ENCODE results near the gene MAN1A1.

The MAN1A1 gene

GRCh38 chr6:119234457-119234856 is 115.1 kb downstream of the MAN1A1 start:
- no peak for DNase-seq (ENCODE audit: low read depth in 2 of 2)

GRCh38 chr6:119233312-119233984 is 116.1 kb downstream of the MAN1A1 start:
- DNase-seq (ENCODE audit: low read depth in 2 of 2): no peak

GRCh38 chr6:119231394-119231793 is 118.2 kb downstream of the MAN1A1 start:
- DNase-seq (ENCODE audit: low read depth in 2 of 2): no peak

GRCh38 chr6:119230160-119230559 is 119.4 kb downstream of the MAN1A1 start:
- DNase-seq (ENCODE audit: low read depth in 2 of 2): no peak

- no peak for DNase-seq (ENCODE audit: low read depth in 2 of 2)
Measured at GRCh38 chr6:119227377-119227776, 122.2 kb downstream of the MAN1A1 start.

- DNase-seq (ENCODE audit: low read depth in 2 of 2): no peak
Measured at GRCh38 chr6:119226089-119226488, 123.5 kb downstream of the MAN1A1 start.

GRCh38 chr6:119224095-119224701 is 125.4 kb downstream of the MAN1A1 start:
- DNase-seq (ENCODE audit: low read depth in 2 of 2): no peak

- DNase-seq (ENCODE audit: low read depth in 2 of 2): no peak
Measured at GRCh38 chr6:119220452-119220851, 129.1 kb downstream of the MAN1A1 start.

GRCh38 chr6:119218548-119218947 is 131.0 kb downstream of the MAN1A1 start:
- DNase-seq (ENCODE audit: low read depth in 2 of 2): no peak

GRCh38 chr6:119215885-119216590 is 133.5 kb downstream of the MAN1A1 start:
- DNase-seq (ENCODE audit: low read depth in 2 of 2): no peak

- DNase-seq (ENCODE audit: low read depth in 2 of 2): no peak
Measured at GRCh38 chr6:119215309-119215708, 134.3 kb downstream of the MAN1A1 start.

- no peak for DNase-seq (ENCODE audit: low read depth in 2 of 2)
Measured at GRCh38 chr6:119210596-119210995, 139.0 kb downstream of the MAN1A1 start.

- no peak for DNase-seq (ENCODE audit: low read depth in 2 of 2)
Measured at GRCh38 chr6:119209452-119210205, 139.9 kb downstream of the MAN1A1 start.

GRCh38 chr6:119207971-119208725 is 141.4 kb downstream of the MAN1A1 start:
- DNase-seq (ENCODE audit: low read depth in 2 of 2): peak; percentile 78 to 84

GRCh38 chr6:119207327-119207726 is 142.2 kb downstream of the MAN1A1 start:
- no peak for DNase-seq (ENCODE audit: low read depth in 2 of 2)

- DNase-seq (ENCODE audit: low read depth in 2 of 2): no peak
Measured at GRCh38 chr6:119205911-119206618, 143.5 kb downstream of the MAN1A1 start.

- no peak for DNase-seq (ENCODE audit: low read depth in 2 of 2)
Measured at GRCh38 chr6:119204719-119205118, 144.8 kb downstream of the MAN1A1 start.

GRCh38 chr6:119201480-119201879 is 148.1 kb downstream of the MAN1A1 start:
- no peak for DNase-seq (ENCODE audit: low read depth in 2 of 2)

GRCh38 chr6:119200512-119201175 is 148.9 kb downstream of the MAN1A1 start:
- DNase-seq (ENCODE audit: low read depth in 2 of 2): no peak

- DNase-seq (ENCODE audit: low read depth in 2 of 2): no peak
Measured at GRCh38 chr6:119197271-119197670, 152.3 kb downstream of the MAN1A1 start.
